Spinal cord (tissue), 10 donors: Measurements from ENCODE around the gene MKLN1. TPM values are rescaled to one million over a fixed set of nuclear protein-coding genes. Genes with fewer than 3 reads are reported as not detected.

Experiments used
- DNase-seq, 6 donors: peaks; one replicate each; pipeline versions ENCODE4 v3.0.0 to v3.0.0-alpha.2; 2013 to 2015; ENCODE audit warnings: low spot score in 6 of 6, low read depth in 4 of 6
- H3K27ac ChIP-seq: one replicate; pipeline ENCODE4 v1.5.1; 2013; ENCODE audit warnings: low read depth, low read length, control low read depth
- H3K27me3 ChIP-seq: one replicate; pipeline ENCODE4 v1.6.1; 2013; ENCODE audit warnings: low read length; ENCODE audit not compliant: control insufficient read depth, insufficient read depth
- H3K36me3 ChIP-seq: one replicate; pipeline ENCODE4 v1.6.1; 2013; ENCODE audit warnings: low read length; ENCODE audit not compliant: control insufficient read depth, insufficient read depth
- H3K4me1 ChIP-seq: one replicate; pipeline ENCODE4 v1.6.1; 2013; ENCODE audit warnings: low read length; ENCODE audit not compliant: control insufficient read depth, insufficient read depth
- H3K4me3 ChIP-seq: one replicate; pipeline ENCODE4 v1.5.1; 2013; ENCODE audit warnings: low read depth, low read length, control low read depth
- H3K9me3 ChIP-seq: one replicate; pipeline ENCODE4 v1.6.1; 2013; ENCODE audit warnings: low read length; ENCODE audit not compliant: control insufficient read depth, insufficient read depth
- WGBS: methylation state at CpG from one replicate; pipeline ENCODE4 v1.1.5; 2013; ENCODE audit warnings: missing lambda C conversion rate; ENCODE audit not compliant: insufficient coverage; 5-methylcytosine and 5-hydroxymethylcytosine counted together
- polyA plus RNA-seq, 2 donors: library from polyadenylated mRNA; unstranded; fragments of 120-200 nt; gene quantifications; one replicate each; pipeline ENCODE4 v1.2.1, GENCODE V29; 2013; ENCODE audit not compliant: insufficient read length in 2 of 2
- total RNA-seq, 2 donors: library from RNA; depleted of rRNA in 1 of 2; stranded (reverse); fragments of 120-200 nt in 1 of 2; fragments of >200 nt in 1 of 2; gene quantifications; one replicate each; pipeline versions ENCODE4 v1.2.3 to v1.2.4, GENCODE V29; 2013 to 2014
- donor health status: healthy.

The MKLN1 gene
- total and polyA plus RNA-seq, 4 donors: 13.6 to 69.4 (median 36.6) TPM

- H3K4me3 ChIP-seq: no peak overlapping the region
- H3K36me3 ChIP-seq: peaks cover 8% of the 10 kb centered on the region
- H3K9me3 ChIP-seq: no peaks in the 10 kb centered on the region
- H3K4me1 ChIP-seq: peaks cover 4% of the 10 kb centered on the region
- no peak for DNase-seq
- H3K27ac ChIP-seq: no peak overlapping the region
- no peaks in the 10 kb centered on the region for H3K27me3 ChIP-seq
- WGBS: 90% methylated on average over 2 of the region's 7 CpGs
These were observed 169.8 kb downstream of the MKLN1 start for GRCh38 chr7:131497454-131497853.

- no peak overlapping the region for H3K27ac ChIP-seq
- WGBS: 100% methylated on average over 3 of the region's 4 CpGs
These were observed 170.7 kb downstream of the MKLN1 start for GRCh38 chr7:131498237-131498885.

GRCh38 chr7:131499801-131500200, 172.1 kb downstream of the MKLN1 start:
- Histone ChIP-seq H3K9me3 (no peaks in the 10 kb centered on the region), H3K4me3 (no peak overlapping the region), H3K36me3 (peaks cover 25% of the 10 kb centered on the region), H3K4me1 (peaks cover 21% of the 10 kb centered on the region), H3K27ac (no peak overlapping the region), H3K27me3 (no peaks in the 10 kb centered on the region)
- whole genome bisulfite sequencing: 87% methylated on average over 3 of the region's 6 CpGs
- DNase-seq: no peak

More at GRCh38 chr7:131498237-131498885, 170.7 kb downstream of the MKLN1 start:
- Histone ChIP-seq H3K27me3 (no peaks in the 10 kb centered on the region), H3K36me3 (peaks cover 11% of the 10 kb centered on the region), H3K4me3 (no peak overlapping the region), H3K4me1 (peaks cover 12% of the 10 kb centered on the region), H3K9me3 (no peaks in the 10 kb centered on the region)
- DNase-seq: no peak

- H3K27ac ChIP-seq: no peak overlapping the region
- no peaks in the 10 kb centered on the region for H3K27me3 ChIP-seq
- peaks cover 21% of the 10 kb centered on the region for H3K4me1 ChIP-seq
- H3K4me3 ChIP-seq: no peak overlapping the region
- H3K36me3 ChIP-seq: peaks cover 25% of the 10 kb centered on the region
- no peak for DNase-seq
- 80% methylated on average over 1 of the region's 1 CpG for WGBS
- H3K9me3 ChIP-seq: no peaks in the 10 kb centered on the region
These were observed 172.7 kb downstream of the MKLN1 start for GRCh38 chr7:131500357-131500756.

GRCh38 chr7:131501422-131501821, 173.7 kb downstream of the MKLN1 start:
- DNase-seq: no peak
- H3K27ac ChIP-seq: no peak overlapping the region
- H3K9me3 ChIP-seq: no peaks in the 10 kb centered on the region
- H3K4me3 ChIP-seq: no peak overlapping the region
- 100% methylated on average over 3 of the region's 3 CpGs for WGBS
- H3K27me3 ChIP-seq: no peaks in the 10 kb centered on the region
- H3K36me3 ChIP-seq: peaks cover 35% of the 10 kb centered on the region
- H3K4me1 ChIP-seq: peaks cover 21% of the 10 kb centered on the region

GRCh38 chr7:131501930-131502685, 174.4 kb downstream of the MKLN1 start:
- H3K36me3 ChIP-seq: peaks cover 42% of the 10 kb centered on the region
- peaks cover 24% of the 10 kb centered on the region for H3K4me1 ChIP-seq
- no peaks in the 10 kb centered on the region for H3K9me3 ChIP-seq
- no peak for DNase-seq
- no peaks in the 10 kb centered on the region for H3K27me3 ChIP-seq
- no peak overlapping the region for H3K4me3 ChIP-seq
- H3K27ac ChIP-seq: peak overlapping the region; percentile 36
- WGBS: 82% methylated on average over 11 of the region's 14 CpGs

GRCh38 chr7:131502810-131503508, 175.3 kb downstream of the MKLN1 start:
- Histone ChIP-seq H3K4me3 (no peak overlapping the region), H3K36me3 (peaks cover 40% of the 10 kb centered on the region), H3K4me1 (peaks cover 27% of the 10 kb centered on the region), H3K27ac (peak overlapping the region; percentile 36), H3K9me3 (no peaks in the 10 kb centered on the region), H3K27me3 (no peaks in the 10 kb centered on the region)
- 35% methylated on average over 7 of the region's 9 CpGs for WGBS
- peak in 4 of 6 donors; percentile 17 to 75 (median 58) for DNase-seq

- WGBS: 72% methylated on average over 6 of the region's 6 CpGs
- Histone ChIP-seq H3K27ac (peak overlapping the region; percentile 36), H3K9me3 (no peaks in the 10 kb centered on the region), H3K4me1 (peaks cover 30% of the 10 kb centered on the region), H3K4me3 (no peak overlapping the region), H3K27me3 (no peaks in the 10 kb centered on the region), H3K36me3 (peaks cover 41% of the 10 kb centered on the region)
- no peak for DNase-seq
These were observed 176.0 kb downstream of the MKLN1 start for GRCh38 chr7:131503639-131504038.

- H3K4me3 ChIP-seq: no peak overlapping the region
- no peaks in the 10 kb centered on the region for H3K27me3 ChIP-seq
- H3K4me1 ChIP-seq: peaks cover 30% of the 10 kb centered on the region
- peaks cover 48% of the 10 kb centered on the region for H3K36me3 ChIP-seq
- DNase-seq: peak in 1 of 6 donors; percentile 61
- WGBS: 50% methylated on average over 2 of the region's 14 CpGs
- H3K27ac ChIP-seq: no peak overlapping the region
- no peaks in the 10 kb centered on the region for H3K9me3 ChIP-seq
These were observed 176.7 kb downstream of the MKLN1 start for GRCh38 chr7:131504157-131504899.
